Keratinocyte (primary cell): ENCODE data around the gene NXF3. TPM values are rescaled to one million over a fixed set of nuclear protein-coding genes. Genes with fewer than 3 reads are reported as not detected.
"Not testable (repeated sequence)": the region's sequence is repeated elsewhere in the genome, so short reads cannot be mapped to it uniquely, and the experiment has no call there.

ENCODE experiments used
- DNase-seq: peaks from one replicate; pipeline ENCODE4 v3.0.0-alpha.2; 2011; ENCODE audit warnings: low read depth, missing footprints, low spot score
- FAIRE-seq: peaks from 2 replicates; lab custom pipeline; 2011; peaks lifted over from hg19 to GRCh38; lab: Jason Lieb, UNC
- H2AFZ ChIP-seq: 2 replicates; pipeline ENCODE4 v1.6.0; 2012; ENCODE audit warnings: low read length, control low read depth, inconsistent platforms; ENCODE audit not compliant: control insufficient read depth
- H3K27ac ChIP-seq: 2 replicates; pipeline ENCODE4 v1.5.1; 2011; ENCODE audit warnings: low read length; ENCODE audit not compliant: control insufficient read depth, insufficient read depth
- H3K27me3 ChIP-seq: 3 replicates; pipeline ENCODE4 v1.6.0; 2011; ENCODE audit warnings: low read length; ENCODE audit not compliant: control insufficient read depth, insufficient read depth; ENCODE audit errors: extremely low read depth
- H3K36me3 ChIP-seq, 2 experiments: 2 replicates in 1 of 2; 3 replicates in 1 of 2; pipeline ENCODE4 v1.5.1; 2011; ENCODE audit warnings: low read length in 2 of 2, mild to moderate bottlenecking in 1 of 2; ENCODE audit not compliant: control insufficient read depth in 2 of 2, insufficient read depth in 2 of 2; ENCODE audit errors: extremely low read depth in 1 of 2
- H3K4me1 ChIP-seq: 3 replicates; pipeline ENCODE4 v1.5.1; 2011; ENCODE audit warnings: low read length; ENCODE audit not compliant: control insufficient read depth, insufficient read depth; ENCODE audit errors: extremely low read depth
- H3K4me2 ChIP-seq: 3 replicates; pipeline ENCODE4 v1.6.0; 2011; ENCODE audit warnings: low read depth, low read length; ENCODE audit not compliant: control insufficient read depth, insufficient read depth; ENCODE audit errors: extremely low read depth
- H3K4me3 ChIP-seq, 3 experiments: fragments of 200-600 bp in 1 of 3; sonication (generic) in 1 of 3; 2 replicates in 2 of 3; 3 replicates in 1 of 3; pipeline ENCODE4 v1.5.1; 2011 to 2016; ENCODE audit warnings: low read length in 3 of 3, mild to moderate bottlenecking in 3 of 3, control low read depth in 2 of 3, inconsistent platforms in 1 of 3, low read depth in 1 of 3, mixed read lengths in 1 of 3, mixed run types in 1 of 3, moderate library complexity in 1 of 3; ENCODE audit not compliant: control insufficient read depth in 2 of 3, insufficient read depth in 2 of 3; ENCODE audit errors: extremely low read depth in 1 of 3
- H3K79me2 ChIP-seq: 2 replicates; pipeline ENCODE4 v1.6.0; 2012; ENCODE audit warnings: low read length; ENCODE audit not compliant: control insufficient read depth, insufficient read depth
- H3K9ac ChIP-seq: 3 replicates; pipeline ENCODE4 v1.6.0; 2011; ENCODE audit warnings: low read length; ENCODE audit not compliant: control insufficient read depth, insufficient read depth; ENCODE audit errors: extremely low read depth
- H3K9me1 ChIP-seq: 3 replicates; pipeline ENCODE4 v1.6.0; 2011; ENCODE audit warnings: low read length; ENCODE audit not compliant: control insufficient read depth, insufficient read depth; ENCODE audit errors: extremely low read depth
- H3K9me3 ChIP-seq: 2 replicates; pipeline ENCODE4 v1.5.1; 2012; ENCODE audit warnings: low read depth, low read length; ENCODE audit not compliant: control insufficient read depth
- H4K20me1 ChIP-seq: 3 replicates; pipeline ENCODE4 v1.6.0; 2011; ENCODE audit warnings: low read length; ENCODE audit not compliant: control insufficient read depth, insufficient read depth; ENCODE audit errors: extremely low read depth
- CTCF ChIP-seq, 3 experiments: IDR thresholded peaks in 1 of 3; conservative IDR thresholded peaks in 1 of 3; optimal IDR thresholded peaks in 1 of 3; 2 replicates in 2 of 3; 3 replicates in 1 of 3; pipeline versions ENCODE3 to v1.5.1; 2011; ENCODE audit warnings: low read length in 3 of 3, mild to moderate bottlenecking in 3 of 3, moderate library complexity in 2 of 3, control low read depth in 1 of 3, inconsistent platforms in 1 of 3; ENCODE audit not compliant: insufficient read depth in 2 of 3; ENCODE audit errors: extremely low read depth in 1 of 3
- dilution Hi-C: fragments of 300-500 bp; cut with MboI; formaldehyde crosslinking; loops from one replicate; pipeline ENCODE4 v1.7.0; 2020; ENCODE audit warnings: low sequenced_read_pairs; ENCODE audit not compliant: extremely low pct_ligation_motif_present
- polyA plus RNA-seq, 5 experiments: library from polyadenylated mRNA; depleted of rRNA in 3 of 5; stranded (reverse) in 3 of 5; stranded (forward) in 1 of 5; unstranded in 1 of 5; fragments of >200 nt; gene quantifications; 1 replicate in 1 of 5; 2 replicates in 3 of 5; 3 replicates in 1 of 5; pipeline versions ENCODE4 v1.2.1 to v1.2.3, GENCODE V29; 2011 to 2012; ENCODE audit warnings: missing spikeins in 2 of 5, low read depth in 1 of 5, low replicate concordance in 1 of 5

The NXF3 gene
- polyA plus RNA-seq, 1 donor (not counting 4 experiments of a cell fraction or from before 2014, with no cell fraction given), result 0.29 TPM

- no peak for DNase-seq
- dilution Hi-C loops, result no loop called here
Measured at GRCh38 chrX:103107836-103108235, 14.9 kb upstream of the NXF3 start.

GRCh38 chrX:103107227-103107737, 14.3 kb upstream of the NXF3 start:
- H3K4me2 ChIP-seq, dilution Hi-C loops, H4K20me1 ChIP-seq, H3K4me1 ChIP-seq, H3K9ac ChIP-seq, H3K4me3 ChIP-seq, FAIRE-seq, H3K9me1 ChIP-seq, H3K27me3 ChIP-seq, DNase-seq, H2AFZ ChIP-seq, H3K79me2 ChIP-seq, H3K27ac ChIP-seq, H3K36me3 ChIP-seq, H3K9me3 ChIP-seq: not testable (repeated sequence)

More at GRCh38 chrX:103107836-103108235, 14.9 kb upstream of the NXF3 start:
- FAIRE-seq, result no peak
- Histone ChIP-seq H3K27ac (no peak overlapping the region), H3K4me2 (no peak overlapping the region), H4K20me1 (no peaks in the 10 kb centered on the region), H3K9ac (no peak overlapping the region), H3K36me3 (no peaks in the 10 kb centered on the region), H3K27me3 (no peaks in the 10 kb centered on the region), H3K9me3 (no peaks in the 10 kb centered on the region), H3K4me3 (no peak overlapping the region), H3K9me1 (no peaks in the 10 kb centered on the region), H2AFZ (no peak overlapping the region), H3K79me2 (no peaks in the 10 kb centered on the region), H3K4me1 (no peaks in the 10 kb centered on the region)
- no peak for TF ChIP-seq CTCF (optimal IDR thresholded peaks at IDR 0.05 in 1 of 3, IDR thresholded peaks at IDR 0.05 in 1 of 3, conservative IDR thresholded peaks at IDR 0.05 in 1 of 3; ENCODE audit: extremely low read depth in 1 of 3, insufficient read depth in 2 of 3, low read length in 3 of 3)

- H4K20me1 ChIP-seq, H3K9me1 ChIP-seq, H3K79me2 ChIP-seq, H3K36me3 ChIP-seq, H3K9me3 ChIP-seq, H3K4me3 ChIP-seq, H2AFZ ChIP-seq, H3K9ac ChIP-seq, H3K4me1 ChIP-seq, H3K27me3 ChIP-seq, FAIRE-seq, DNase-seq, H3K27ac ChIP-seq, H3K4me2 ChIP-seq, dilution Hi-C loops: not testable (repeated sequence)
Measured at GRCh38 chrX:103104370-103104769, 11.4 kb upstream of the NXF3 start.

GRCh38 chrX:103103866-103104265, 10.9 kb upstream of the NXF3 start:
- H3K9ac ChIP-seq, H2AFZ ChIP-seq, dilution Hi-C loops, H3K4me2 ChIP-seq, H3K36me3 ChIP-seq, H3K9me3 ChIP-seq, H4K20me1 ChIP-seq, H3K4me1 ChIP-seq, FAIRE-seq, H3K79me2 ChIP-seq, H3K4me3 ChIP-seq, H3K27ac ChIP-seq, H3K27me3 ChIP-seq, H3K9me1 ChIP-seq, DNase-seq: not testable (repeated sequence)
